GM12878 (cell line): ENCODE data around the gene PRR15L. TPM values are rescaled to one million over a fixed set of nuclear protein-coding genes. Genes with fewer than 3 reads are reported as not detected.

Experiments
- ATAC-seq: fragments of 200-7000 bp; cut with Tn5 transposase; 3 replicates; pipeline ENCODE4 v1.9.1; 2020; ENCODE audit warnings: mild to moderate bottlenecking, moderate library complexity
- Bru-seq: library from RNA; stranded (reverse); fragments of 400-500 nt; gene quantifications from one replicate; lab custom pipeline; 2021; lab: Mats Ljungman, UMichigan
- BruChase-seq, 2 experiments: library from RNA; stranded (reverse); fragments of 400-500 nt; gene quantifications; one replicate each; lab custom pipeline; 2021; lab: Mats Ljungman, UMichigan
- BruUV-seq: library from RNA; stranded (reverse); fragments of 400-500 nt; replicated peaks from 2 replicates; lab custom pipeline; 2021; lab: Mats Ljungman, UMichigan
- CTCF ChIA-PET: fragments of 300-600 bp; sonication (Branson Sonifier 250); formaldehyde crosslinking; extraction: SDS; loops from one replicate; lab custom pipeline; 2021; ENCODE audit warnings: inconsistent platforms; lab: Yijun Ruan, JAX
- POLR2A ChIA-PET: fragments of 350-600 bp; formaldehyde crosslinking; extraction: SDS; loops from one replicate; lab custom pipeline; 2021; ENCODE audit warnings: inconsistent platforms; lab: Charles Lee
- RAD21 ChIA-PET: fragments of 300-600 bp; sonication (Branson Sonifier 250); formaldehyde crosslinking; loops from one replicate; lab custom pipeline; 2023; ENCODE audit warnings: antibody characterized with exemption; ENCODE audit not compliant: unreplicated experiment; lab: Charles Lee
- SMC1A ChIA-PET: fragments of 300-600 bp; sonication (Branson Sonifier 250); formaldehyde crosslinking; loops from one replicate; lab custom pipeline; 2023; ENCODE audit not compliant: unreplicated experiment, uncharacterized antibody; lab: Charles Lee
- DNase-seq: peaks from one replicate; pipeline ENCODE4 v3.0.0-alpha.2; 2011; ENCODE audit warnings: low read depth, low spot score
- FAIRE-seq: peaks from 3 replicates; lab custom pipeline; 2011; peaks lifted over from hg19 to GRCh38; lab: Jason Lieb, UNC
- H2AFZ ChIP-seq: 2 replicates; pipeline ENCODE4 v1.6.0; 2011; ENCODE audit warnings: low read depth, low read length, control low read depth; ENCODE audit not compliant: control insufficient read depth
- H3K27ac ChIP-seq: 2 replicates; pipeline ENCODE4 v1.5.1; 2011; ENCODE audit warnings: control low read depth; ENCODE audit not compliant: control insufficient read depth, insufficient read depth
- H3K27me3 ChIP-seq, 2 experiments: replicated peaks in 1 of 2; 2 replicates each; pipeline versions ENCODE4 v1.6.0 to v1.6.1; 2011; ENCODE audit warnings: low read length in 1 of 2; ENCODE audit not compliant: control insufficient read depth in 2 of 2, insufficient read depth in 2 of 2
- H3K36me3 ChIP-seq, 2 experiments: 2 replicates each; pipeline ENCODE4 v1.5.1; 2011; ENCODE audit warnings: low read length in 1 of 2; ENCODE audit not compliant: control insufficient read depth in 2 of 2, insufficient read depth in 2 of 2
- H3K4me1 ChIP-seq: 2 replicates; pipeline ENCODE4 v1.6.1; 2011; ENCODE audit warnings: mild to moderate bottlenecking, low read length, moderate library complexity, mixed read lengths; ENCODE audit not compliant: control insufficient read depth, insufficient read depth
- H3K4me2 ChIP-seq: 2 replicates; pipeline ENCODE4 v1.6.0; 2011; ENCODE audit warnings: control low read depth; ENCODE audit not compliant: control insufficient read depth, insufficient read depth
- H3K4me3 ChIP-seq: fragments of 200-600 bp; sonication (generic); 2 replicates; pipeline ENCODE4 v1.5.1; 2016
- H3K79me2 ChIP-seq: 2 replicates; pipeline ENCODE4 v1.6.0; 2011; ENCODE audit warnings: low read length; ENCODE audit not compliant: control insufficient read depth, insufficient read depth
- H3K9ac ChIP-seq: 2 replicates; pipeline ENCODE4 v1.8.0; 2011; ENCODE audit warnings: low read length, control low read depth, mixed read lengths; ENCODE audit not compliant: control insufficient read depth, insufficient read depth
- H3K9me3 ChIP-seq: replicated peaks from 3 replicates; pipeline ENCODE4 v1.5.1; 2011; ENCODE audit warnings: mild to moderate bottlenecking, low read length; ENCODE audit not compliant: control insufficient read depth, insufficient read depth
- H4K20me1 ChIP-seq: 2 replicates; pipeline ENCODE4 v1.6.0; 2011; ENCODE audit not compliant: control insufficient read depth, insufficient read depth
- ASH2L ChIP-seq: fragments of 300-600, 200-600 bp; sonication (generic); IDR thresholded peaks from 2 replicates; pipeline ENCODE4 v1.6.1; 2017; ENCODE audit warnings: low read depth, mild to moderate bottlenecking, borderline replicate concordance
- GATAD2B ChIP-seq: fragments of 450-650 bp; conservative IDR thresholded peaks from 2 replicates; pipeline ENCODE4 v1.6.1; 2017; ENCODE audit warnings: low read depth, mild to moderate bottlenecking, moderate library complexity
- RAD51 ChIP-seq: fragments of 450-650 bp; IDR thresholded peaks from 2 replicates; pipeline ENCODE4 v1.6.1; 2016; ENCODE audit warnings: moderate library complexity, mild to moderate bottlenecking, inconsistent platforms
- RFX5 ChIP-seq: IDR thresholded peaks from 2 replicates; pipeline ENCODE4 v1.6.1; 2011; ENCODE audit warnings: low read depth, low read length, improper control_type of control experiment
- SMC3 ChIP-seq: IDR thresholded peaks from 2 replicates; pipeline ENCODE4 v1.6.1; 2011; ENCODE audit warnings: low read length, improper control_type of control experiment, borderline replicate concordance
- YY1 ChIP-seq: IDR thresholded peaks from 2 replicates; pipeline ENCODE4 v1.6.1; 2011; ENCODE audit warnings: low read depth, mild to moderate bottlenecking, low read length
- WGBS: methylation state at CpG from one replicate; pipeline ENCODE4 v1.1.6; 2016; ENCODE audit warnings: low lambda C conversion rate; ENCODE audit not compliant: insufficient replicate concordance, insufficient coverage; ENCODE audit errors: missing lambda C conversion rate; 5-methylcytosine and 5-hydroxymethylcytosine counted together
- in situ Hi-C: fragments of 300-500 bp; cut with MboI; formaldehyde crosslinking; loops from 9 replicates; pipeline ENCODE4 v1.14.3; 2018; ENCODE audit warnings: mixed read lengths
- intact Hi-C: fragments of 100-400 bp; cut with micrococcal nuclease; formaldehyde crosslinking; loops from one replicate; pipeline ENCODE4 v1.14.2; 2022; ENCODE audit not compliant: unreplicated experiment
- long read RNA-seq, 2 experiments: library from polyadenylated mRNA; unstranded; transcript quantifications; one replicate each; pipeline ENCODE4 v2.0.0, GENCODE V29; 2019 to 2020
- polyA minus RNA-seq, 3 experiments: library from RNA; depleted of rRNA, polyadenylated mRNA; stranded (reverse); fragments of >200 nt; gene quantifications; 2 replicates each; pipeline ENCODE4 v1.2.3, GENCODE V29; 2011
- polyA plus RNA-seq, 11 experiments: library from polyadenylated mRNA; depleted of rRNA in 4 of 11; unstranded in 6 of 11; stranded (reverse) in 5 of 11; fragments of >200 nt; fragmentation: Nextera tagmentation in 4 of 11; fragmentation: Illumina TruSeq in 1 of 11; extraction: Ambion mirVana in 4 of 11; extraction: Trizol in 1 of 11; gene quantifications; 1 replicate in 1 of 11; 2 replicates in 10 of 11; pipeline versions ENCODE4 v1.2.1 to v1.2.3, GENCODE V29; 2011 to 2016; ENCODE audit warnings: inconsistent platforms in 2 of 11, missing spikeins in 2 of 11, low read depth in 1 of 11
- total RNA-seq, 4 experiments: library from RNA; depleted of rRNA in 3 of 4; stranded (reverse); fragments of >200 nt in 3 of 4; fragmentation: Illumina TruSeq in 1 of 4; extraction: Trizol in 1 of 4; gene quantifications; 2 replicates each; pipeline versions ENCODE4 v1.2.1 to v1.2.3, GENCODE V29; 2013 to 2021
- TF ChIP-seq, protein P1 (sequence below): IDR thresholded peaks from 2 replicates; pipeline ENCODE4 v1.6.1; 2011; ENCODE audit warnings: mild to moderate bottlenecking, low read depth, low read length, moderate library complexity; ENCODE audit not compliant: insufficient replicate concordance
- TF ChIP-seq, protein P2 (sequence below): IDR thresholded peaks from 2 replicates; pipeline ENCODE4 v1.6.1; 2012; ENCODE audit warnings: low read depth, low read length, improper control_type of control experiment

Gene PRR15L, protein sequence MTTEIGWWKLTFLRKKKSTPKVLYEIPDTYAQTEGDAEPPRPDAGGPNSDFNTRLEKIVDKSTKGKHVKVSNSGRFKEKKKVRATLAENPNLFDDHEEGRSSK
- total RNA-seq (2013; cell fraction: nucleolus; rRNA removed): not detected in 2 replicates
- total RNA-seq (2014; rRNA removed): not detected in 2 replicates
- not detected in 2 replicates for total RNA-seq (2014; rRNA removed; fragmentation: Illumina TruSeq; extraction: Trizol)
- total RNA-seq (2021): not detected in 2 replicates
- polyA plus RNA-seq (2011; ENCODE audit: low read depth): not detected
- not detected in 2 replicates for polyA plus RNA-seq (2011; rRNA removed)
- polyA plus RNA-seq (2011; cell fraction: cytosol; rRNA removed): not detected in 2 replicates
- not detected in 2 replicates for polyA plus RNA-seq (2011; cell fraction: nucleus; rRNA removed)
- 0.11 TPM in 1 of 2 replicates, not detected in the other for polyA plus RNA-seq (2012)
- polyA plus RNA-seq (2014; fragmentation: Illumina TruSeq; extraction: Trizol): not detected in 2 replicates
- not detected for polyA plus RNA-seq (2014; fragmentation: Nextera tagmentation; extraction: Ambion mirVana)
- polyA plus RNA-seq (2014; rRNA removed): not detected in 2 replicates
- polyA plus RNA-seq (2016; fragmentation: Nextera tagmentation; extraction: Ambion mirVana): under 1 TPM; 0.11 to 0.18 TPM
- polyA minus RNA-seq (2011; rRNA and poly(A)+ RNA removed): not detected in 2 replicates
- not detected in 2 replicates for polyA minus RNA-seq (2011; cell fraction: cytosol; rRNA and poly(A)+ RNA removed)
- polyA minus RNA-seq (2011; cell fraction: nucleus; rRNA and poly(A)+ RNA removed): not detected in 2 replicates
- Bru-seq, nascent RNA: percentile 11 among the genes with signal in this experiment
- BruChase-seq, experiment 1, labeled RNA remaining after a 6-hour chase: not detected
- BruChase-seq, experiment 2, labeled RNA remaining after a 2-hour chase: percentile 22 among the genes with signal in this experiment
- long read RNA-seq, experiment 1: 0 reads
- long read RNA-seq, experiment 2: 0 reads

DNA sequence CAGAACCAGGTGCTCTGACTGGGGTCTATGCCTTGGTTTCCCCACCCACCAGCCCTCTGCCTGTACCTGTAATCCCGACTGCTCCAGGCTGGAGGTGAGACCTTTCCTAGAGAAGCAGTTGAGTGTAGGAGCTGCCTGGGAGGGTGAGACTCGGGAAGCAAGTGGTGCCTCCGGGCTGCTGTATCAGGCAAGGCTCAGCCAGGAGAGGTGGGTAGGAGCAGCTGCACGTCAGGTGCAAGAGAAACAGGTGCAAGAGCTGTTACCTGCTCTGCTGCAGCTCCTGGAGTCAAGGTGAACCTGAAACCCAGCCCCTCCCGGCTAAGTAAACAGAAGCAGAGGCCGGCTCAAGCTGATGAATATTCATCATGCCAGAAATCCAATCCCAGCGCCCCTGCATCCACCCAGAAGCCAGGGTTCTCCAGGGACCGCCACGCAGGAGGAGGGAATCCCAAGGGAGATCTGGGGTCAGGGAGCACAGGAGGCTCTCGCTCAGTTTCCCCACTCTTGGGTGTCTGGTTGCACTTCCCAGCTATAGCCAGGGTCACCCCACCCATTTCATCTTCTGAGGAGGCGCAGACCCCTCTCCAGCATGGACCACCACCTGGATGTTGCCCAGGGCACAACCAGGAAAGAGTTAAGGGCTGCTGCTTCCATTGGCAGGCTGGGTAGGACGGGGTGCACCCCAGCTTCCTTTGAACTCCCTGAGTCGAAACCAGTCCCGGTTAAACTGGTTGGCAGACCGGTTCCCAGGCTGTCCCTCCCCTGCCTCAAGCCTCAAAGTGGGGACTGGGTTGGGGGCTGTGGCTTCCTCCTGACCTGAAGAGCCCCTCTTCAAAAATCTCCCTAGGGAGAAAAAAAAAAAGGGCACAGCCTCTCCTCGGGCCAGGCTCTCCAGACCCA, at the start of gene PRR15L:
Gene PRR15L, minus strand, starts transcription at position 293 of the 900 bp plus-strand sequence. CDS start 4,649 bp downstream, outside the sequence.
- Histone ChIP-seq H2AFZ (no peak within 1 kb of the TSS), H3K4me1 (no peaks in the 10 kb centered on the region), H3K4me2 (no peak within 1 kb of the TSS)
- TF ChIP-seq GATAD2B: no peak
- TF ChIP-seq YY1: no peak
- TF ChIP-seq ASH2L: no peak
- no peak for TF ChIP-seq RAD51
- no peak for TF ChIP-seq RFX5
- TF ChIP-seq, protein P1, sequence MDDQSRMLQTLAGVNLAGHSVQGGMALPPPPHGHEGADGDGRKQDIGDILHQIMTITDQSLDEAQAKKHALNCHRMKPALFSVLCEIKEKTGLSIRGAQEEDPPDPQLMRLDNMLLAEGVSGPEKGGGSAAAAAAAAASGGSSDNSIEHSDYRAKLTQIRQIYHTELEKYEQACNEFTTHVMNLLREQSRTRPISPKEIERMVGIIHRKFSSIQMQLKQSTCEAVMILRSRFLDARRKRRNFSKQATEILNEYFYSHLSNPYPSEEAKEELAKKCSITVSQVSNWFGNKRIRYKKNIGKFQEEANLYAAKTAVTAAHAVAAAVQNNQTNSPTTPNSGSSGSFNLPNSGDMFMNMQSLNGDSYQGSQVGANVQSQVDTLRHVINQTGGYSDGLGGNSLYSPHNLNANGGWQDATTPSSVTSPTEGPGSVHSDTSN: no peak
- no peak for TF ChIP-seq SMC3
- TF ChIP-seq, protein P2, sequence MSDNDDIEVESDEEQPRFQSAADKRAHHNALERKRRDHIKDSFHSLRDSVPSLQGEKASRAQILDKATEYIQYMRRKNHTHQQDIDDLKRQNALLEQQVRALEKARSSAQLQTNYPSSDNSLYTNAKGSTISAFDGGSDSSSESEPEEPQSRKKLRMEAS: no peak
- TF ChIP-seq, all 136 proteins: peak for 0
- ATAC-seq (no peak), DNase-seq (no peak), FAIRE-seq (no peak)
- no peaks in the 10 kb centered on the region for H4K20me1 ChIP-seq
- ChIA-PET SMC1A (interaction anchor here (1.8 kb wide), 1 partner anchor 12 kb away, joined by 5 read pairs; the partner anchor contains the start of gene CDK5RAP3), CTCF (interaction anchor here (1.0 to 18.1 kb wide), 4 partner anchors 11 to 58 kb away, joined by 3 to 419 read pairs (median 78); partner anchors contain the start of genes CDK5RAP3 and PNPO), RAD21 (interaction anchor here (0.9 to 2.6 kb wide), 3 partner anchors 13 to 60 kb away, joined by 4 to 9 read pairs (median 8); partner anchors contain the start of gene CDK5RAP3), POLR2A (interaction anchor here (0.6 to 2.0 kb wide), 3 partner anchors 11 to 60 kb away, joined by 3 to 5 read pairs (median 3); partner anchors contain the start of gene CDK5RAP3)
- in situ Hi-C loops: no loop called here
- H3K9ac ChIP-seq: no peak within 1 kb of the TSS
- no peak within 1 kb of the TSS for H3K27ac ChIP-seq
- intact Hi-C loops: no loop called here
- 52% methylated on average over 16 of the region's 16 CpGs for WGBS
- no peaks in the 10 kb centered on the region for H3K79me2 ChIP-seq
- H3K4me3 ChIP-seq: no peak within 1 kb of the TSS
- no peaks in the 10 kb centered on the region for H3K36me3 ChIP-seq
- no TSS peak for BruUV-seq
- no peaks in the 10 kb centered on the region for H3K27me3 ChIP-seq
- H3K9me3 ChIP-seq: no peaks in the 10 kb centered on the region
